H9 (cell line): ENCODE results near the gene USP13. TPM values are rescaled to one million over a fixed set of nuclear protein-coding genes. Genes with fewer than 3 reads are reported as not detected.

Source experiments
- DNase-seq: peaks from one replicate; pipeline ENCODE4 v3.0.0-alpha.2; 2017
- H2AFZ ChIP-seq: one replicate; pipeline ENCODE4 v1.6.1; 2013; ENCODE audit warnings: mild to moderate bottlenecking, low read length, control low read depth, moderate library complexity
- H2AK5ac ChIP-seq: 2 replicates; pipeline ENCODE4 v1.6.1; 2013; ENCODE audit warnings: low read length, control low read depth, mixed read lengths; ENCODE audit not compliant: insufficient read length
- H2BK120ac ChIP-seq: one replicate; pipeline ENCODE4 v1.6.1; 2013; ENCODE audit warnings: low read depth, mild to moderate bottlenecking, low read length, control low read depth, inconsistent platforms; ENCODE audit not compliant: poor library complexity, severe bottlenecking
- H2BK12ac ChIP-seq: 2 replicates; pipeline ENCODE4 v1.6.1; 2013; ENCODE audit warnings: low read length, control low read depth, mixed read lengths, low read depth; ENCODE audit not compliant: insufficient read length
- H2BK15ac ChIP-seq: 2 replicates; pipeline ENCODE4 v1.6.1; 2013; ENCODE audit warnings: low read depth, low read length, control low read depth
- H2BK20ac ChIP-seq: one replicate; pipeline ENCODE4 v1.6.1; 2013; ENCODE audit warnings: low read depth, mild to moderate bottlenecking, low read length, control low read depth, inconsistent platforms; ENCODE audit not compliant: poor library complexity, severe bottlenecking
- H2BK5ac ChIP-seq: 2 replicates; pipeline ENCODE4 v1.6.1; 2013; ENCODE audit warnings: low read length, control low read depth, mixed read lengths; ENCODE audit not compliant: insufficient read length
- H3K14ac ChIP-seq: 2 replicates; pipeline ENCODE4 v1.6.1; 2013; ENCODE audit warnings: low read length, control low read depth; ENCODE audit not compliant: insufficient read depth
- H3K18ac ChIP-seq: 2 replicates; pipeline ENCODE4 v1.6.1; 2013; ENCODE audit warnings: low read depth, mild to moderate bottlenecking, mixed read lengths, low read length, control low read depth; ENCODE audit not compliant: insufficient read length
- H3K23ac ChIP-seq: 2 replicates; pipeline ENCODE4 v1.6.1; 2013; ENCODE audit warnings: low read length, control low read depth, mixed read lengths, low read depth; ENCODE audit not compliant: insufficient read length
- H3K23me2 ChIP-seq: 2 replicates; pipeline ENCODE4 v1.6.1; 2013; ENCODE audit warnings: low read depth, mild to moderate bottlenecking, mixed read lengths, low read length, control low read depth; ENCODE audit not compliant: insufficient read length, poor library complexity, severe bottlenecking
- H3K27ac ChIP-seq: 2 replicates; pipeline ENCODE4 v1.5.1; 2013; ENCODE audit warnings: low read length, control low read depth, mixed read lengths, low read depth; ENCODE audit not compliant: insufficient read length
- H3K27me3 ChIP-seq: 2 replicates; pipeline ENCODE4 v1.6.1; 2013; ENCODE audit warnings: low read length, control low read depth, inconsistent platforms; ENCODE audit not compliant: insufficient read depth
- H3K4ac ChIP-seq: 2 replicates; pipeline ENCODE4 v1.6.1; 2013; ENCODE audit warnings: low read depth, mild to moderate bottlenecking, control low read depth, inconsistent platforms, low read length, moderate library complexity
- H3K4me1 ChIP-seq: 2 replicates; pipeline ENCODE4 v1.6.1; 2013; ENCODE audit warnings: low read length, control low read depth, inconsistent platforms; ENCODE audit not compliant: insufficient read depth
- H3K4me2 ChIP-seq: 2 replicates; pipeline ENCODE4 v1.6.1; 2013; ENCODE audit warnings: low read length, control low read depth, mixed read lengths; ENCODE audit not compliant: insufficient read length, insufficient read depth
- H3K56ac ChIP-seq: 2 replicates; pipeline ENCODE4 v1.6.1; 2013; ENCODE audit warnings: low read depth, mild to moderate bottlenecking, mixed read lengths, low read length, control low read depth; ENCODE audit not compliant: insufficient read length
- H3K79me1 ChIP-seq: 2 replicates; pipeline ENCODE4 v1.6.1; 2013; ENCODE audit warnings: low read depth, mild to moderate bottlenecking, moderate library complexity, low read length, control low read depth, inconsistent platforms; ENCODE audit not compliant: insufficient read depth, poor library complexity, severe bottlenecking
- H3K79me2 ChIP-seq: 2 replicates; pipeline ENCODE4 v1.6.1; 2013; ENCODE audit warnings: low read length, control low read depth, inconsistent platforms; ENCODE audit not compliant: insufficient read depth
- H3K9ac ChIP-seq: 2 replicates; pipeline ENCODE4 v1.6.1; 2013; ENCODE audit warnings: low read length, control low read depth, mixed read lengths; ENCODE audit not compliant: insufficient read length; ENCODE audit errors: extremely low read depth
- H3K9me3 ChIP-seq: one replicate; pipeline ENCODE4 v1.6.1; 2013; ENCODE audit warnings: low read depth, low read length, inconsistent platforms; ENCODE audit not compliant: control insufficient read depth
- H3T11ph ChIP-seq: one replicate; pipeline ENCODE4 v1.6.1; 2013; ENCODE audit warnings: mild to moderate bottlenecking, low read length, control low read depth, inconsistent platforms
- H4K20me1 ChIP-seq: one replicate; pipeline ENCODE4 v1.6.1; 2013; ENCODE audit not compliant: control insufficient read depth, insufficient read length, insufficient read depth
- H4K5ac ChIP-seq: 2 replicates; pipeline ENCODE4 v1.6.1; 2013; ENCODE audit warnings: low read depth, mild to moderate bottlenecking, mixed read lengths, low read length, control low read depth; ENCODE audit not compliant: insufficient read length
- H4K8ac ChIP-seq: replicated peaks from 2 replicates; pipeline ENCODE4 v1.6.1; 2013; ENCODE audit warnings: low read length, control low read depth, mixed read lengths, low read depth; ENCODE audit not compliant: insufficient read length
- H4K91ac ChIP-seq: 2 replicates; pipeline ENCODE4 v1.6.1; 2013; ENCODE audit warnings: low read depth, mild to moderate bottlenecking, moderate library complexity, mixed read lengths, low read length, control low read depth; ENCODE audit not compliant: insufficient read length
- H3K27ac Mint-ChIP-seq, 3 experiments: 2 replicates in 2 of 3; 3 replicates in 1 of 3; pipeline ENCODE4 v1.8.0; 2020 to 2021; ENCODE audit warnings: mixed read lengths in 3 of 3, mild to moderate bottlenecking in 1 of 3, moderate library complexity in 1 of 3
- H3K27me3 Mint-ChIP-seq: 2 replicates; pipeline ENCODE4 v1.8.0; 2021; ENCODE audit warnings: low read depth, mild to moderate bottlenecking, moderate library complexity, mixed read lengths
- H3K36me3 Mint-ChIP-seq, 3 experiments: 2 replicates in 2 of 3; 3 replicates in 1 of 3; pipeline ENCODE4 v1.8.0; 2020 to 2021; ENCODE audit warnings: low read depth in 3 of 3, mixed read lengths in 3 of 3; ENCODE audit not compliant: insufficient read depth in 1 of 3
- H3K4me1 Mint-ChIP-seq, 2 experiments: 2 replicates each; pipeline ENCODE4 v1.8.0; 2020; ENCODE audit warnings: mixed read lengths in 2 of 2
- H3K4me3 Mint-ChIP-seq, 2 experiments: 2 replicates in 1 of 2; 3 replicates in 1 of 2; pipeline ENCODE4 v1.8.0; 2020 to 2021; ENCODE audit warnings: mild to moderate bottlenecking in 2 of 2, mixed read lengths in 2 of 2, moderate library complexity in 1 of 2
- H3K9me3 Mint-ChIP-seq, 2 experiments: 2 replicates in 1 of 2; 3 replicates in 1 of 2; pipeline ENCODE4 v1.8.0; 2020; ENCODE audit warnings: mild to moderate bottlenecking in 2 of 2, mixed read lengths in 2 of 2, moderate library complexity in 1 of 2
- WGBS: extraction: QIAGEN DNeasy Blood & Tissue Kit; methylation state at CpG from one replicate; pipeline ENCODE4 v1.1.7; 2013; ENCODE audit warnings: missing lambda C conversion rate, low lambda C conversion rate, mixed read lengths; ENCODE audit not compliant: insufficient read length; ENCODE audit errors: extremely low coverage; 5-methylcytosine and 5-hydroxymethylcytosine counted together
- total RNA-seq: library from RNA; stranded (reverse); gene quantifications from 2 replicates; pipeline ENCODE4 v1.2.1, GENCODE V29; 2021
- TF ChIP-seq, protein P1 (sequence below): fragments of 200-600 bp; sonication (generic); conservative IDR thresholded peaks from 3 replicates; pipeline ENCODE4 v1.8.0; 2021; ENCODE audit warnings: antibody characterized with exemption, mild to moderate bottlenecking

Gene USP13
- total RNA-seq, 1 experiment from 2014 or later, result 26.7 TPM

DNA sequence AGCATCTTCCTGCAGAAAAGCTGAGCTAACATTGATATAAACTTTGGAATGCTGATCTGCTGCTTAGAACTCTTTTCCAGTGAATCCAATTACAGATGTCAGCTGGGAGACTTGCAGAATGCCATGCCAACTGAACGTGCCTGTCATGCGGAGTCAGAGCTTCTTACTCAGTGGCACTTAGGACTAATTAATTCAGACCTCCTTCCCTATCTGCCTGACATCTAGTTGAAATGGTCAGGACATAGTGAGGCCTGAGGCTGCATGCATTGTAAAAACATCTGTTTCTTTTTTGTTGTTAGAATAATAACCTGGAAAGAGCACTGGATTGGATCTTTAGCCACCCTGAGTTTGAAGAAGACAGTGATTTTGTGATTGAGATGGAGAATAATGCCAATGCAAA is 112.6 kb downstream of the USP13 start:
- H2BK12ac ChIP-seq, result no peak overlapping the region
- H3K9ac ChIP-seq, result no peak overlapping the region
- TF ChIP-seq, protein P1, sequence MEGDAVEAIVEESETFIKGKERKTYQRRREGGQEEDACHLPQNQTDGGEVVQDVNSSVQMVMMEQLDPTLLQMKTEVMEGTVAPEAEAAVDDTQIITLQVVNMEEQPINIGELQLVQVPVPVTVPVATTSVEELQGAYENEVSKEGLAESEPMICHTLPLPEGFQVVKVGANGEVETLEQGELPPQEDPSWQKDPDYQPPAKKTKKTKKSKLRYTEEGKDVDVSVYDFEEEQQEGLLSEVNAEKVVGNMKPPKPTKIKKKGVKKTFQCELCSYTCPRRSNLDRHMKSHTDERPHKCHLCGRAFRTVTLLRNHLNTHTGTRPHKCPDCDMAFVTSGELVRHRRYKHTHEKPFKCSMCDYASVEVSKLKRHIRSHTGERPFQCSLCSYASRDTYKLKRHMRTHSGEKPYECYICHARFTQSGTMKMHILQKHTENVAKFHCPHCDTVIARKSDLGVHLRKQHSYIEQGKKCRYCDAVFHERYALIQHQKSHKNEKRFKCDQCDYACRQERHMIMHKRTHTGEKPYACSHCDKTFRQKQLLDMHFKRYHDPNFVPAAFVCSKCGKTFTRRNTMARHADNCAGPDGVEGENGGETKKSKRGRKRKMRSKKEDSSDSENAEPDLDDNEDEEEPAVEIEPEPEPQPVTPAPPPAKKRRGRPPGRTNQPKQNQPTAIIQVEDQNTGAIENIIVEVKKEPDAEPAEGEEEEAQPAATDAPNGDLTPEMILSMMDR, result no peak
- no peaks in the 10 kb centered on the region for H3K27me3 Mint-ChIP-seq
- H4K5ac ChIP-seq, result no peak overlapping the region
- no peak overlapping the region for H3K18ac ChIP-seq
- no peaks in the 10 kb centered on the region for H3K9me3 Mint-ChIP-seq
- peaks cover 10 to 51% (median 46%) of the 10 kb centered on the region in 3 experiments; a peak in 6 of 7 replicates for H3K36me3 Mint-ChIP-seq
- no peak overlapping the region for H3K27ac Mint-ChIP-seq
- H3T11ph ChIP-seq, result no peak overlapping the region
- H2BK20ac ChIP-seq, result no peak overlapping the region
- H3K4me1 Mint-ChIP-seq, result peaks cover 0 to 6% of the 10 kb centered on the region in 2 experiments; a peak in 1 of 4 replicates
- no peaks in the 10 kb centered on the region for H3K9me3 ChIP-seq
- WGBS, result no CpG with 5 or more reads among the region's 2 CpGs
- no peak overlapping the region for H3K23ac ChIP-seq
- no peaks in the 10 kb centered on the region for H3K4me1 ChIP-seq
- no peaks in the 10 kb centered on the region for H4K20me1 ChIP-seq
- no peak overlapping the region for H4K91ac ChIP-seq
- no peak overlapping the region for H3K27ac ChIP-seq
- DNase-seq, result no peak
- H3K56ac ChIP-seq, result no peak overlapping the region
- H3K79me2 ChIP-seq, result no peaks in the 10 kb centered on the region
- no peak overlapping the region for H2BK120ac ChIP-seq
- H3K23me2 ChIP-seq, result no peaks in the 10 kb centered on the region
- no peak overlapping the region for H4K8ac ChIP-seq
- H3K4ac ChIP-seq, result no peak overlapping the region
- no peak overlapping the region for H3K4me2 ChIP-seq
- H3K4me3 Mint-ChIP-seq, result no peak overlapping the region
- no peak overlapping the region for H2AK5ac ChIP-seq
- H2BK5ac ChIP-seq, result no peak overlapping the region
- no peak overlapping the region for H2BK15ac ChIP-seq
- H2AFZ ChIP-seq, result no peak overlapping the region
- no peaks in the 10 kb centered on the region for H3K27me3 ChIP-seq
- H3K79me1 ChIP-seq, result no peaks in the 10 kb centered on the region
- H3K14ac ChIP-seq, result no peak overlapping the region
